Mononuclear cell (primary cell): ENCODE results near the gene SIN3B. TPM values are rescaled to one million over a fixed set of nuclear protein-coding genes. Genes with fewer than 3 reads are reported as not detected.

Source experiments
- H3K27me3 ChIP-seq: 2 replicates; pipeline ENCODE4 v1.6.0; 2011; ENCODE audit warnings: low read length, control low read depth; ENCODE audit not compliant: insufficient read depth
- H3K4me1 ChIP-seq: 2 replicates; pipeline ENCODE4 v1.5.1; 2011; ENCODE audit warnings: mild to moderate bottlenecking, low read length, control low read depth; ENCODE audit not compliant: insufficient read depth
- H3K4me3 ChIP-seq: 2 replicates; pipeline ENCODE4 v1.5.1; 2011; ENCODE audit warnings: mild to moderate bottlenecking, low read length, moderate library complexity
- H3K9me3 ChIP-seq: 2 replicates; pipeline ENCODE4 v1.5.1; 2011; ENCODE audit warnings: low read depth, mild to moderate bottlenecking, control low read depth, low read length
- total RNA-seq: library from RNA; depleted of rRNA; stranded (reverse); fragments of >200 nt; gene quantifications from one replicate; pipeline ENCODE4 v1.2.3, GENCODE V29; 2012

Gene SIN3B
- total RNA-seq, 1 donor: 27.4 TPM

DNA sequence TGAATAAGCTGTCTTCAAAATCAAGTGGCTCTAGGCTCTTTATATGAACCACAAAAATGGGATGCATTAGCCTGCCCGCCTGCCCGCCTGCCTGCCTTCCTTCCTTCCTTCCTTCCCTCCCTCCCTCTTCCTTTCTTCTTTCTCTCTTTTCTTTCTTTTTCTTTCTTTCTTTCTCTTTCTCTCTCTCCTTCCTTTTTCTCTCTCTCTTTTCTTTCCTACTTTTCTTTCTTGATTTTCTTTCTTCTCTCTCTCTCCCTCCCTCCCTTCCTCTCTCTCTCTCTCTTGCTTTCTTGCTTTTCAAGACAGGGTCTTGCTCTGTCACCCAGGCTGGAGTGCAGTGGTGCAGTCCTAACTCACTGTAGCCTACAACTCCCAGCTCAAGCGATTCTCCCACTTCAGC is 86.5 kb downstream of the SIN3B start:
- Histone ChIP-seq H3K9me3 (peaks cover 14% of the 10 kb centered on the region), H3K4me3 (no peak overlapping the region), H3K4me1 (no peaks in the 10 kb centered on the region), H3K27me3 (no peaks in the 10 kb centered on the region)

DNA sequence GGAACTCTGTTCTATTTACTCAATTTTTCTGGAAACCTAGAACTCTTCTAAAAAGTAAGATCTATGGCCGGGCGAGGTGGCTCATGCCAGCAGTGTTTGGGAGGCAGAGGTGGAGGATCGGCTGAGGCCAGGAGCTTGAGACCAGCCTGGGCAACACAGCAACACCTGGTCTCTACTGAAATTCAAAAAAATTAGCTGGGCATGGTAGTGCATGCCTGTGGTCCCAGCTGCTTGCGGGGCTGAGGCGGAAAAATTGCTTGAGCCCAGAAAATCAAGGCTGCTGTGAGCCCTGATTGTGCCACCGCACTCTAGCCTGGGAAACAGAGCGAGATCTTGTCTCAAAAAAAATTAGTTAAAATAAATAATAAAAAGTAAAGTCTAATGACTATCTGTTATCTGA is 88.2 kb downstream of the SIN3B start:
- no peaks in the 10 kb centered on the region for H3K27me3 ChIP-seq
- no peaks in the 10 kb centered on the region for H3K4me1 ChIP-seq
- H3K9me3 ChIP-seq: peaks cover 12% of the 10 kb centered on the region
- H3K4me3 ChIP-seq: no peak overlapping the region

DNA sequence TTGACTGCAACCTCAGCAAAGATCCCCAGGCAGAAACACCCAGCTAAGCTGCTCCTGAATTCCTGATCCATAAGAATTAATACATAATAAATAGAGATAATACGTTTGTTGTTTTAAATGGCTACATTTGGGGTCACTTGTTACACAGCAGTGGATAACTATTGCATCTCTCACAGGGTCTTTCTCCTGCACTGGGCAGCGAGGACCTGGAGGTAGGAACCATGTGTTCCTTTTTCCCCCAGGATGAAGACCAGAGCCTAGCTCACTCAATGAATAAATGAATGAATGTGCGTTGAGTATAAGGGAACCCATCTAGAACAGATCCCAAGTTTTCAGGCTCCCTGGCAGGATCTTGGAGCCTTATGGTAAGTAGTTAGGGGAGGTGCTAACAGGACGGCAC is 90.3 kb downstream of the SIN3B start:
- no peak overlapping the region for H3K4me3 ChIP-seq
- H3K9me3 ChIP-seq: no peaks in the 10 kb centered on the region
- H3K27me3 ChIP-seq: no peaks in the 10 kb centered on the region
- no peaks in the 10 kb centered on the region for H3K4me1 ChIP-seq

DNA sequence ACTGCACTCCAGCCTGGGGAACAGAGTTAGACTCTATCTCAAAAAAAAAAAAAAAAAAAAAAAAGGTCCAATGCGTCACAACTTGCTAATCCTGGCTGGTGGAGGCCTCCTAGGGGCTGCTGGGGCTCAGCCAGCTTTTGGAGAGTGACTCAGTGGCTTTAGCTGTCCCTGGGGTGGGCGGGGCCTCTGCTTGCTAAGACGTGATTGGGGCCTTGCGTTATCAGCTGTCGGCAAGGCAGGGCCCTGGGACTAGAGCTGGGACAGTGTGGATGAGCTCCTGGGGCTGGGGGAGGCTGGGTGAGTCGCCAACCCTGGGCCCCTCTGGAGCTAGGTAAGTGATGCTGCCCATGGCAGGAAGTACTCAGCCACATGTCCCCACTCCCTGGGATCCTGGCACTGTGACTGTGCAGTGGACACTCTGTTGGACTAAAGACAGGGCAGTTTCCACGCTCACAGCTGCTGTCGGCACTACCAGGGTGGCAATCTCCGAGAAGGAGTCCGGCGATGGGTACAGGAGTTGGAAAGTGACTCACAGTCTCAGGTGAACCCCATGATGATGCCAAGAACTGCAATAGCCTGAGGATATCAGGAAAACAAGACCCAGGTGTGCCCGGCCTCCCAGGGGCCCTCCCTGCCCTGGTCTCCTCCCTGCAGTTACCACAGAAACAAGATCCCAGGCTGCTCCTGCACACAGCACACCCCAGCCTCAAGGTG is 91.8 kb downstream of the SIN3B start:
- Histone ChIP-seq H3K9me3 (no peaks in the 10 kb centered on the region), H3K4me3 (no peak overlapping the region), H3K4me1 (no peaks in the 10 kb centered on the region), H3K27me3 (no peaks in the 10 kb centered on the region)

DNA sequence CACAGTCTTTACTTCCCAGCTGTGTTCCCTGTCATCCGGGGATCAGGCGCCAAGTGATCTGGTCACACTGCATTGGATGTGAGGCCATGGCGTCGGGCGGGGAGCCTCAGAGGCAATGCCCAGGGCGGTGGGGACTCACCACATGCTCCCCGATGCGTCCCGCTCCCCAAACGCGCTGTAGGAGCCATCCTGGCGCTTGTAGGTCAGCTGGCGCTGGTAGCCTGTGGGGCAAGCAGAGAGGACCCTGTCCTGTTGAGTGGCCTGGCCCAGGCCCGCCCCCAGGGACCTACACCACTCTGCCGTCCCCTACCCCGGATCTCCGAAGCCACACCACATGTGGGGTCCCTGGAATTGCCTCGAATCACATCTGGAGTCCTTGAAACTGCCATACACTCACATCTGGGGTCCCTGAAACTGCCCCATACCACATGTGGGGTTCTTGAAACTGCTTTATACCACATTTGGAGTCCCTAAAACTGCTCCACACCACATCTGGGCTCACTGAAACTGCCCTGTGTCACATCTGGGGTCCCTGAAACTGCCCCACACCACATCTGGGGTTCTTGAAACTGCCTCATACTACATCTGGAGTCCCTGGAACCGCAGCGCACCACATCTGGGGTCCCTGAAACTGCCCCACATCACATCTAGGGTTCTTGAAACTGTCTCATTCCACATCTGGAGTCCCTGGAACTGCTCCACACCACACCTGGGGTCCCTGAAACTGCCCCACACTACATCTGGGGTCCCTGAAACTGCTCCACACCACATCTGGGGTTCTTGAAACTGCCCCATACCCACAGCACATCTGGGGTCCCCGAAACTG is 92.8 kb downstream of the SIN3B start:
- Histone ChIP-seq H3K27me3 (no peaks in the 10 kb centered on the region), H3K4me1 (no peaks in the 10 kb centered on the region), H3K9me3 (no peaks in the 10 kb centered on the region), H3K4me3 (no peak overlapping the region)

DNA sequence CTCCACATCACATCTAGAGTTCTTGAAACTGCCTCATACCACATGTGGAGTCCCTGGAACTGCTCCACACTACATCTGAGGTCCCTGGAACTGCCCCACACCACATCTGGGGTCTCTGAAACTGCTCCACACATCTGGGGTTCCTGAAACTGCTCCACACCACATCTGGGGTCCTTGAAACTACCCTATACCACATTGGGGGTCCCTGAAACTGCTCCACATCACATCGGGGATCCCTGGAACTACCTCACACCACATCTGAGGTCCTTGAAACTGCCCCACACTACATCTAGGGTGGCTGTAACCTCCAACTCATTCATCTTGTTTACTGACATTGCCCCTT is 93.4 kb downstream of the SIN3B start:
- Histone ChIP-seq H3K4me1 (no peaks in the 10 kb centered on the region), H3K4me3 (no peak overlapping the region), H3K27me3 (no peaks in the 10 kb centered on the region), H3K9me3 (no peaks in the 10 kb centered on the region)

DNA sequence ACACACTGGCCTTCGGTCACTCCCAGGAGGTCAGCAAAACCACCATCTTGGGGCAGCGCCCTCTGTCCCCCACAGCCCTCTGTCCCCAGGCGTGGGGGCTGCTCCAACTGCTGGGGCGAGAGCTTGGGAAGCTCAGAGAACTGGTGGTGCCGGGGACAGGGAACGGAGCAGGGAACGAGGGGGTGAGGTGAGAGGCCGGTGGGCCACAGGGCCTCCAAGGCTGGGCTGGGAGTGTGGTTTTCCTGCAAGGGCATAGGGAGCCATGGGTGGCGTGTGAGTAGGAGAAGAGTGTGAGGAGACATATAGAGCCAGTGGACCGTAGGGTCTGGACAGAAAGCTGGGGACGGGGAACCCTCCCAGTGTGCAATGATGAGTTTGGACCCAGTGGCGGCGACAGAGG is 93.8 kb downstream of the SIN3B start:
- no peak overlapping the region for H3K4me3 ChIP-seq
- no peaks in the 10 kb centered on the region for H3K4me1 ChIP-seq
- H3K9me3 ChIP-seq: no peaks in the 10 kb centered on the region
- no peaks in the 10 kb centered on the region for H3K27me3 ChIP-seq

DNA sequence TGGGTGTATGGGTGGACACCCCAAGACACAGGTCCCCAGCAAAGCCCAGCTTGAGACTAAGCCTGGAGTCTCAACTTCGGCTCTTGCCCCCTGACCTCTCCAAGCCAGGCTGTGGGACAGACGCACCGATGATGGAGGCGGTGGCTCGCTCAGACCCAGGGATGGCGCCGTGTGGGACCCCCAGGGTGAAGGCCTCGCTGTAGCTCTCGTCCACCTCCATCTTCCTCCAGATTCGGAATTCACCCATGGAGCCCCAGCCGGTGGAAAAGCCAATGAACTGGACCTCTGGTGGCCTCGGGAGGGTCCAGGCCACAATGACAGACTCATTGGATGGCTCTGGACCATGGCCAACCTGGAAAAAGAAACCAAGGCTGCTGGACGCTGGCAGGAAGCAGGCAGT is 98.7 kb downstream of the SIN3B start:
- Histone ChIP-seq H3K27me3 (no peaks in the 10 kb centered on the region), H3K4me1 (no peaks in the 10 kb centered on the region), H3K4me3 (no peak overlapping the region), H3K9me3 (no peaks in the 10 kb centered on the region)

DNA sequence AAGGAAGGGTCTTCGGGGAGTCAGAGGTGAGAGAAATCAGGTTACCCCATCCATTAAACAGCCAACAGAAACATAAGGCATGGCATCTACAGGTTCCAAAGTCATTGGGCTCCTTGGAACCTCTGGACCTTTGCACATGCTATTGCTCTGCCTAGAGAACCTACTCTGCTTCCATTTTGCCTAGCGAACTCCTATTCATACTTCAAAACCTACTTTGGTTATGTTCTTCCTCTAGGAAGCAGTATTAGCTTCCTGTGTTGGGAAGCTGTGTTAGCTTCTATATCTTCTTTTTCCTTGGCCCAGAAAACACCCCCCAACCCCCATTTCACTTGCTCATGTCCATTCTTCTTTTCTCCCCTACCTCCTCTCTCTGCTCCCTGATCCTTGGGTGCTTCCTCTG is 99.2 kb downstream of the SIN3B start:
- peaks cover 2% of the 10 kb centered on the region for H3K9me3 ChIP-seq
- no peaks in the 10 kb centered on the region for H3K4me1 ChIP-seq

DNA sequence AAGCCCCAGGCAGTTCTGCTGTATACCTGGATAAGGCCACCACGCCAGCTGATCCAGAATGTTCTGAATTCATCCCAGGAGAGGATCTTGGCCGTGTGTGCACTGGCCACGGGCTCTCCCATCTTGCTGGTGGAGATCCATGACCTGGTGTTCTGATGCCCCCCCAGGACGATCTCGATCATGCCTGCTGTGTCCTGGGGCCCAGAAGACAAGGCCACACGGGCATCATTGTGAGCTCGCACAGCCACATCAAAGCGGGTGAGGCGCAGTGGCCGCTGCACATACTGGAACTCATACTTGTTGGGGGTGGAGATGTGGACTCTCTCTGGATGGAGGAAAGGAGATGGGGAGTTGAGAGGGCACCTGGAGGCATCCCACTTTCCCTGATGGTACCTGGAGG is 99.7 kb downstream of the SIN3B start:
- Histone ChIP-seq H3K9me3 (peaks cover 7% of the 10 kb centered on the region), H3K4me1 (no peaks in the 10 kb centered on the region), H3K4me3 (no peak overlapping the region), H3K27me3 (no peaks in the 10 kb centered on the region)

More for the DNA sequence above, 99.2 kb downstream of the SIN3B start:
- H3K4me3 ChIP-seq: no peak overlapping the region
- no peaks in the 10 kb centered on the region for H3K27me3 ChIP-seq

Other genes with a start within 250 kb of the SIN3B start
- gene MED26, start 201.2 kb upstream of the SIN3B start, total RNA-seq: 21.5 TPM
- 32.6 TPM for gene SMIM7, start 169.3 kb upstream of the SIN3B start, total RNA-seq
- 2.7 TPM for gene TMEM38A, start 168.3 kb upstream of the SIN3B start, total RNA-seq
- gene NWD1, start 109.6 kb upstream of the SIN3B start, total RNA-seq: not detected
- gene F2RL3, start 59.6 kb downstream of the SIN3B start, total RNA-seq: 1.7 TPM
- gene CPAMD8, start 197.4 kb downstream of the SIN3B start, total RNA-seq: 4.0 TPM
- 9.3 TPM for gene HAUS8, start 246.1 kb downstream of the SIN3B start, total RNA-seq
- gene MYO9B, start 246.4 kb downstream of the SIN3B start, total RNA-seq: 197 TPM